Activated T-cell treated with anti-CD3 and anti-CD28 coated beads for 24 hours (primary cell): ENCODE data around the gene HUS1B.
"Not testable (repeated sequence)": the region's sequence is repeated elsewhere in the genome, so short reads cannot be mapped to it uniquely, and the experiment has no call there.

Experiments used
- DNase-seq: peaks from one replicate; pipeline ENCODE4 v3.0.0-alpha.2; 2020; ENCODE audit warnings: low read depth

HUS1B gene

DNA sequence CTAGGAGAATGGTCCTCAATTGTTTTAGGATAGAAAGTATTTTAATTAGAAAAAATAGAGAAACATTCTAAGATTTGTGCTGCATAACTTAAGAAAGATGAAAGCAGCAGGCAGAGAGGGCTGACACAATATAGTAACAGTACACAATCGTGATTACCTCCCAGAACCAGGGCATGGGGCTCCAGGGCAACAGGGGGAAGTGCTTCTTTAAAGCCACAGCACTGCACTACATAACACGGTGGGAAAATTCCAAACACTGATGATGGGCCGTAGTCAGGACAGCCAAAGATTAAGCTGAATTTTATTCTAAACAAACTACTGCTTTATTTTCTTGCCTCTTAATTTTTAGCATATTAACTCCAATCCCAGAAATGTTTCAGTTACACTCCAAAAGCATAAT, 21.6 kb upstream of the HUS1B start:
- DNase-seq, result no peak

DNA sequence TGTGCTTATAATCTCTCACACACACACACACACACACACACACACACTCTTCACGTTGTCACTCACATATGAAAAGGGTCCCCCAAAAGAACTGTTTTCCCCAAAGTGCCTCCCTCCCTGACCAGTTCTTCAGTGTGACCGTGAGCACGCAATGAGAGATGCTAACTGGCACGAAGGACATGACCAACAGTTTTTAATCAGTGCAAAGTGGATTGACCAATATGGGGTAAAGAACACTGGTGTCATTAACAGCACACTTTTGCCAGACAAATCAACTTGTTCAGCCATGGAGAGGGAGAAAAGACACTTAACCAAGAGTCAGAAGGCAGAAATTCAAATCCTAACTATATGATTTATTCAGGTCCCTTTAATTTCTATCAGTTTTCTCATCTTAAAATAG, 21.0 kb upstream of the HUS1B start:
- DNase-seq, result no peak

DNA sequence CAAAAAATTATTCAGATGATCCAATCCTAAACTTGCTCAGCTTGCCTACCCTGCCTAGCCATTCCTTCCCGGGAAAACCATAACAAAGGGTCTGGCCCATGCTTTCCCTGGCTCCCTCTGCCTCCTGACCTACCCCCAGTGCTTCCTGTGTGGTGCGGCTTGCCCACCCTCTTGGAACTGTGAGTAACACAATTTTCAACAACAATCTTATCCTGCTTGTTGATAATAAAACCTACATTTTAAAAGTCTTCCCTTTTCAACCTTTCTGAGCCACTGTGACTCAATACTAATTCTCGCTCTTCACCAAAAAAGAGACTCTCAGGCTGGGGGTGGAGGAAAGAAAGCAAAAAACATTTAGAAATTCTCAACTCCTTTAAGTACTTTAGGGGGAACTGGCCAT, 18.1 kb upstream of the HUS1B start:
- no peak for DNase-seq

- DNase-seq, result no peak
These were observed 17.5 kb upstream of the HUS1B start for GRCh38 chr6:674406-674805.

- DNase-seq, result no peak
These were observed 10.5 kb upstream of the HUS1B start for GRCh38 chr6:667253-667927.

DNA sequence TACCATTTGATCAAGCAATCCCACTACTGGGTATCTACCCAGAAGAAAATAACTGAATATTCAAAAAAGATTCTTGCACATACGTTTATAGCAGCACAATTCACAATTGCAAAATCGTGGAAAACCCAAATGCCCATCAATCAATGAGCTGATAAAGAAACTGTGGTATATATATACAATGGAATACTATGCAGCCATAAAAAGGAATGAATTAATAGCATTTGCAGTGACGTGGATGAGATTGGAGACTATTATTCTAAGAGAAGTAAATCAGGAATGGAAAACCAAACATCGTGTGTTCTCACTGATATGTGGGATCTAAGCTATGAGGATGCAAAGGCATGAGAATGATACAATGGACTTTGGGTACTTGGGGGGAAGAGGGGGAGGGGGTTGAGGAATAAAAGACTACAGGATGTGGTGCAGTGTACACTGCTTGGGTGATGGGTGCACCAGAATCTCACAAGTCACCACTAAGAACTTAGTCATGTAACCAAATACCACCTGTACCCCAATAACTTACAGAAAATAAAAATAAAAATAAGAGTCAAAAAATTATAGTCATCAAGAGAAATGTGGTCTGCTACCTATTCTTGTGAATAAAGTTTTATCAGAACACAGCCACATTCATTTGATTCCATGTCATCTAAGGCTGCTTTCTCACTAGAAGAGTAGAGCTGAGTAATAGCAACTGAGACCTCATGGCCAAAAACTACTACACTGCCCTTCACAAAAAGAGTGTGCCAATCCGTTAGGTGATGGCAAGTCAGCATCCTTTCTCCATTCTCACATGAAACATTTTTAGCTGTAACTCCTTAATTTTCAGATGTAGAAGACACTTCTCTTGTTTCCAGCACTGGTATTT, 8.7 kb upstream of the HUS1B start:
- DNase-seq, result no peak

- DNase-seq, result not testable (repeated sequence)
These were observed 6.9 kb upstream of the HUS1B start for GRCh38 chr6:663788-664187.

DNA sequence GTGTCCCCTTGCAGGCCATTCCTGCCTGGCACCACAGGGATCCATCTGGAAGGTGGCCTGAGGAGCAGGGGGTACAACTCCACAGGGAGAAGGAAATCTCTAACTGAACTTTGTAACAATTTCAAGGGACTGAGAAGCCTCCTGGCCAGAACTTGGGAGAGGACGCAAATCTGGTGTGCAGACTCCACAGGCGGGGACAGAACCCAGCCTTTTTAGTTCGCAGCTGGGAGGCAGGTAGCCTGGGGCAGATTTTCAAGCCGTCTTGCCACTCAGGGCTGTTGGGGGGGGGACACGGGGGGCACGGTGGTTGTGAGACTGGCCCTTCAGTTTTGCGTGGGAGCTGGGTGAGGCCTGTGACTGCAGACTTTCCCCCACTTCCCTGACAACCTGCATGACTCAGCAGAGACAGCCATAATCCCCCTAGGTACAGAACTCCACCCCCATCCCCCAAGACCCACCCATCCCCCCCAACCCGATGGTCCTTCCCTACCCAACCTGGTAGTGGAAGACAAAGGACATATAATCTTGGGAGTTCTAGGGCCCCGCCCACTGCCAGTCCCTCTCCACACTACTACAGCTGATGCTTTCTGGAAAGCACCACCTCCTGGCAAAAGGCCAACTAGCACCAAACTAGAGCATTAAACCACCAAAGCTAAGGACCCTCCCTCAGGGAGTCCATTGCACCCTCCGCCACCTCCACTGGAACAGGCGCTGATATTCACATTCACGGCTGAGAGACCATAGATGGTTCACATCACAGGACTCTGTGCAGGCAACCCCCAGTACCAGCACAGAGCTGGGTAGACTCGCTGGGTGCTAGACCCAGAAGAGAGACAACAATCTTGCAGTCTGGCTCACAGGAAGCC, 3.0 kb upstream of the HUS1B start:
- DNase-seq, result no peak

- DNase-seq, result no peak
These were observed 1.3 kb upstream of the HUS1B start for GRCh38 chr6:658244-658643.

DNA sequence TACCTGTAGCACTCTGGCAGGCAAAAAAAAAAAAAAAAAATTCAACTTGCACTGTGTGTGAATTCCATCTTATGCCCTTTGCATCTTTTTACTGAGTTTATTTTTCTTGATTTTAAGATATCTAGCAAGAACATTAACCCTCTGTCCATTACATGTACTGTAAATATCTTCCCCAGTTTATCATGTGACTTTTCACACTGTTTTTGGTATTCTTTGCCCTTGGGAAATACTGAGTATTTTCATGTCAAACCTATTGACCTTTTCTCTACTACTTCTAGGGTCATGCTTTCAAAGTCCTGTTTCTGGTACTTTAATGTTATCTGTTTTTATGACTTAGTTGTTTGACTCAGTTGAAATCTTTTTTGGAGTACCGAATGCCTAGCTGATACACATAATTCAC, 843 bp upstream of the HUS1B start:
- DNase-seq, result no peak

DNA sequence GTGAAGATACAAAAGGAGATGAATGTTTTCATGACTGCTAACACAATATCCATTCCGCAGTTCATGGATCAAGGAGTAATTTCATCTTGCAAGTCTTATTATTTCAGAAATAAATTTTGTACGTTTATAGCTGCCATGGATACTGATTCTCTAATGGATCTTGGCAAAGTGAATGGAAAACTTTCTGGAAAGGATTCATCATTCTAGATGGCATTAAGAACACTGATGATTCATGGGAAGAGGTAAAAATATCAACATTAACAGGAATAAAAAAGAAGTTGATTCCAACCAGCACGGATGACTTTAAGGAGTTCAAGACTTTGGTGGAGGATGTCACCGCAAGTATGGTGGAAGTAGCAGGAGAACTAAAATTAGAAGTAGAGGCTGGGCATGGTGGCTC, 2.8 kb downstream of the HUS1B start:
- no peak for DNase-seq

- no peak for DNase-seq
These were observed 4.0 kb downstream of the HUS1B start for GRCh38 chr6:652865-653264.

- DNase-seq, result no peak
These were observed 6.8 kb downstream of the HUS1B start for GRCh38 chr6:650098-650497.

DNA sequence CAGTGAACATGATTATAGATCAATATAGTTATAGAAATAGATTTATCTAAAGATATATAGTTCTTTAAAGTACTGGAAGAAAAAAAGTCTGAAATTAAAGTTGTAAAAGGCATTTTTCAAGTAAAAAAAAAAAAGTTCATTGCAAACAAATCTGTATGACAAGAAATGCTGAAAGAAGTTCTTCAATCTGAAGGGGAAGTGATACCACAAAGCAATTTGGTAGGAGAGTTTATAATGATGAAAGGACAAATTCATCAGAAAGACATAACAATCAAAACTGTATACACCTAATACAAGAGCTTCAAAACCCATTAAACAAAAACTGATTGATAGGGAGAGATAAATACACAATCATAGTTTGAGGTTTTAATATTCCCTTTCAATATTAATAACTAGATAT, 14.1 kb downstream of the HUS1B start:
- DNase-seq, result no peak

- no peak for DNase-seq
These were observed 15.5 kb downstream of the HUS1B start for GRCh38 chr6:641225-641985.

DNA sequence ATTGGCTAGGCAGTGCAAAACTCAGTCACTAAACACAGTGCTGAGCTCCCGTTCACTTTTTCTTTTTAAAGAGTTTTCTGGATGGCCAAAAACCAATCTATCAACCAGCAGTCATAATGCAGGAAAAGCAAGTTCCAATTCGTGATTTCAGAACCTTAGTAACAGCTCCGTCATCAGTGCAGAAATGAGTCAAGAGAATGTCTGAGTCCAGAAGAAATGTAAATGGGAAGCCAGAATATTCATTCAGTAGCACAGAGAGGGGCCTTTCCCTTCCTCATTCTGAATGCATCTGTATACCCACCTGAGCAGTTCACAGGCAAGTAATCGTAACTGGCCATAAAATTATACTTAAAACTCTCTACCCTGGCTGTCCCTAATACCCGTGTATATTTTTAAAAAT, 20.4 kb downstream of the HUS1B start:
- DNase-seq, result no peak

DNA sequence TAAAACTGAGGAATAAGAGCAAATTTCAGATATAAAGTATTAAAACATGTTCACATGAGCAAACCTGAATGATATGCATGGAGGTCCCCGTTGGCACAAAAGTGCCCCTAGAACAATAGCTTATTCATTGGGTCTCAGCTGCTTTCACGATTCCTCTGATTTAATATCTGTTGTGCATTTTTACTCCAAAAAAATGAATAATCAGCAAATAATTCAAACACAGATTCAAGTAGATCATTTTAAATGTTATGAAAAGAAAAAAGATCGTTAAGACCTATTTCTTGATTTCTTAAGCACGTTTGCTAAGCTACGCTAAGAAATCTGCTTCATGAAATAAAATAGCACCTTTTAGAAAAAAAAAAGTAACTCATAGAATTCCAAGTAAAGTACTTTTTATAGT, 21.7 kb downstream of the HUS1B start:
- no peak for DNase-seq

GRCh38 chr6:633611-634010, 23.3 kb downstream of the HUS1B start:
- DNase-seq, result no peak

- no peak for DNase-seq
These were observed 28.1 kb downstream of the HUS1B start for GRCh38 chr6:628766-629165.

DNA sequence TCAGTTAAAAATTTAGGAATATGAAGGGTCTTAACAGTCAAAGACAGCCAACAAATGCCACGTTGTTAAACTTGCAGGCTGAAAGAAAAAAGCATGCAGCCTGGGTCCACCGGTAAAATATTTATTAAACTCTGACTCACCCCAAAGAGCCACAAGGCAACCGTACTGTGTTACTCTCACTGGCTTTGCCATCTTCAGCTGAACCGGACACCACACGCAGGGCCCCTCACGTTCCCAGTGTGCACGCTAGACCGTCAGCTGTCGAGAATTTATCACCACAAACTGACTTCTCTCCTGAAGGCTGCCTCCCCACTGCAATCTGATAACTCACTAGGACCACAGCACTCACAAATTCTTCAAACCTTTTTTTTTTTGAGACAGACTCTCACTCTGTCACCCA, 30.7 kb downstream of the HUS1B start:
- DNase-seq, result no peak

DNA sequence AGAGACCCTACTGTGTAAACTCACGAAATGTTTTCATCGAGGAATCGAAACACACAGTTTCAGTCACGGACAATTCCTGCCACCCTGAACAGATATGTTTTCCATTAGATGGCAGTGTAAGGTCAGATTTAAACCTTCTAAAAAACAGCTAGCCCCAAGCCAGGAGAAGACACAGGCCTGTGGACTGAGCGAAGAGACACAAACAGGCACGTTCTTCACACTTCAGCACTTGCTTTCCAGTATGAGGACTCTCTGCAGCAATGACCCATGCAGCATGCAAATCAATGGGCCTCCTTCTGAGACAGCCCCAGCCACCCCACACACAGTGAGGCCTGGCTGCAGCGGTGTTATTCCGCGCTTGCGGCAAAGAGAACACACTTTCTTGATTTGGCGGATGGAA, 31.9 kb downstream of the HUS1B start:
- no peak for DNase-seq

DNA sequence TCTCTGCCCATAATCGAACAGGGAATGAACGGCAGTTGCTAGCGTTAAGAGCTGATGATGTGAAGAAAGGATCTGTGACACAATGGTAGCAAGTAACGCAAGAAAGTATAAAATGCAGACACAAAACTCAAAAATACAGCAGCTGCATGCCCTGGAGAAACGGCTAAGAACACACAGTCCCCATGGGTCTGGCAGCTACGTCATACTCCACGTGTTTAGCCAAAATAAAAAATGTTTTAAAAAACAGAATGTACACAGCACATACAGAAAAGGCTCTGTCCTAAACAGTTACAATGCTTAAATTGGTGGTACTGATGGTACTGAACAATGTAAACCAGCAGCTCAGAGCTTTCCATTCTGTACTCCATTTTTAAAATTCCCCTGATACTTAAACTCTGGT, 34.4 kb downstream of the HUS1B start:
- no peak for DNase-seq
